DMS114 treated with DMSO at 0.1 percent for 48 hours (cell line): ENCODE results near the gene ARL5C.

Experiments used
- DNase-seq: peaks from one replicate; lab custom pipeline; 2025; ENCODE audit not compliant: unreplicated experiment; lab: John Stamatoyannopoulos, UW

ARL5C gene

GRCh38 chr17:39165841-39166349, at the start of gene ARL5C:
TSS of gene ARL5C (minus strand) at chr17:39166161. CDS start at chr17:39165760, 401 bp downstream.
- no peak for DNase-seq

GRCh38 chr17:39213852-39214251, 47.9 kb upstream of the ARL5C start:
- DNase-seq, result no peak

GRCh38 chr17:39212841-39213480, 47.0 kb upstream of the ARL5C start:
- DNase-seq, result no peak

- no peak for DNase-seq
Measured at GRCh38 chr17:39212195-39212810, 46.3 kb upstream of the ARL5C start.

GRCh38 chr17:39210093-39210434, 44.1 kb upstream of the ARL5C start:
- DNase-seq, result no peak

GRCh38 chr17:39209317-39210092, 43.5 kb upstream of the ARL5C start:
- DNase-seq, result no peak

GRCh38 chr17:39208893-39209292, 42.9 kb upstream of the ARL5C start:
- DNase-seq, result no peak

GRCh38 chr17:39208136-39208535, 42.2 kb upstream of the ARL5C start:
- DNase-seq, result no peak

- DNase-seq, result no peak
Measured at GRCh38 chr17:39205112-39205526, 39.2 kb upstream of the ARL5C start.

GRCh38 chr17:39204245-39204644, 38.3 kb upstream of the ARL5C start:
- no peak for DNase-seq

- DNase-seq, result no peak
Measured at GRCh38 chr17:39200957-39201510, 35.1 kb upstream of the ARL5C start.

GRCh38 chr17:39200070-39200879, 34.3 kb upstream of the ARL5C start, which contains the start of gene RPL19:
TSS of gene RPL19 (plus strand) at chr17:39200283. CDS start at chr17:39200345, 62 bp downstream.
- DNase-seq, result no peak

GRCh38 chr17:39199820-39200069, 33.8 kb upstream of the ARL5C start:
- peak; percentile 93 for DNase-seq

GRCh38 chr17:39198186-39198566, 32.2 kb upstream of the ARL5C start:
- no peak for DNase-seq

GRCh38 chr17:39197380-39198185, 31.6 kb upstream of the ARL5C start, which contains the start of gene CACNB1:
TSS of gene CACNB1 (minus strand) at chr17:39197669. CDS start at chr17:39197495, 174 bp downstream.
- DNase-seq, result peak; percentile 66

GRCh38 chr17:39196808-39197291, 30.9 kb upstream of the ARL5C start:
- DNase-seq, result no peak

- DNase-seq, result no peak
Measured at GRCh38 chr17:39196241-39196807, 30.4 kb upstream of the ARL5C start.

GRCh38 chr17:39195568-39196160, 29.7 kb upstream of the ARL5C start:
- no peak for DNase-seq

- no peak for DNase-seq
Measured at GRCh38 chr17:39194985-39195524, 29.1 kb upstream of the ARL5C start.
